Subcutaneous abdominal adipose tissue (tissue), 5 donors: Measurements from ENCODE around the gene UMAD1.
"Not testable (repeated sequence)": the region's sequence is repeated elsewhere in the genome, so short reads cannot be mapped to it uniquely, and the experiment has no call there.

Experiments used
- H3K27ac ChIP-seq: one replicate; pipeline ENCODE4 v1.7.0; 2013; ENCODE audit warnings: low read depth, mild to moderate bottlenecking, inconsistent platforms, low read length, moderate library complexity
- H3K27me3 ChIP-seq, 5 donors: one replicate each; pipeline ENCODE4 v1.7.0; 2013; ENCODE audit warnings: low read length in 5 of 5, inconsistent platforms in 1 of 5; ENCODE audit not compliant: control insufficient read depth in 5 of 5, insufficient read depth in 4 of 5
- H3K36me3 ChIP-seq, 5 donors: one replicate each; pipeline ENCODE4 v1.7.0; 2013; ENCODE audit warnings: low read length in 5 of 5; ENCODE audit not compliant: control insufficient read depth in 5 of 5, insufficient read depth in 5 of 5
- H3K4me1 ChIP-seq, 5 donors: one replicate each; pipeline ENCODE4 v1.7.0; 2013; ENCODE audit warnings: low read length in 5 of 5, mild to moderate bottlenecking in 3 of 5, moderate library complexity in 1 of 5; ENCODE audit not compliant: control insufficient read depth in 5 of 5, insufficient read depth in 5 of 5
- H3K4me3 ChIP-seq, 5 donors: one replicate each; pipeline ENCODE4 v1.7.0; 2013; ENCODE audit warnings: low read length in 5 of 5, low read depth in 1 of 5
- H3K9ac ChIP-seq, 5 donors: one replicate each; pipeline ENCODE4 v1.7.0; 2013; ENCODE audit warnings: low read length in 5 of 5, mild to moderate bottlenecking in 4 of 5, moderate library complexity in 3 of 5
- H3K9me3 ChIP-seq, 5 donors: one replicate each; pipeline ENCODE4 v1.7.0; 2013; ENCODE audit warnings: low read length in 5 of 5; ENCODE audit not compliant: control insufficient read depth in 5 of 5
- donor health status: healthy.
- donor health status: healthy.
- donor health status: healthy.
- donor health status: healthy.
- donor health status: healthy.

The UMAD1 gene

GRCh38 chr7:7670490-7670889 is 29.9 kb downstream of the UMAD1 start:
- Histone ChIP-seq H3K27ac (no peak overlapping the region), H3K9ac (no peak overlapping the region), H3K36me3 (peaks cover 0 to under 1% (median 0%) of the 10 kb centered on the region in 5 donors), H3K4me3 (no peak overlapping the region), H3K9me3 (no peaks in the 10 kb centered on the region), H3K4me1 (peaks cover 0 to 2% (median 0%) of the 10 kb centered on the region in 5 donors), H3K27me3 (no peaks in the 10 kb centered on the region)

GRCh38 chr7:7671361-7671760 is 30.8 kb downstream of the UMAD1 start:
- no peaks in the 10 kb centered on the region for H3K9me3 ChIP-seq
- peaks cover 0 to 5% (median 2%) of the 10 kb centered on the region in 5 donors for H3K36me3 ChIP-seq
- peaks cover 0 to 2% (median 0%) of the 10 kb centered on the region in 5 donors for H3K4me1 ChIP-seq
- H3K27me3 ChIP-seq = no peaks in the 10 kb centered on the region
- H3K4me3 ChIP-seq = no peak overlapping the region
- no peak overlapping the region for H3K27ac ChIP-seq
- no peak overlapping the region for H3K9ac ChIP-seq

GRCh38 chr7:7672545-7673239 is 32.1 kb downstream of the UMAD1 start:
- H3K27ac ChIP-seq = no peak overlapping the region
- peaks cover 0 to 5% (median 2%) of the 10 kb centered on the region in 5 donors for H3K36me3 ChIP-seq
- no peak overlapping the region for H3K4me3 ChIP-seq
- H3K9ac ChIP-seq = no peak overlapping the region
- no peaks in the 10 kb centered on the region for H3K9me3 ChIP-seq
- H3K4me1 ChIP-seq = peaks cover 0 to 2% (median 0%) of the 10 kb centered on the region in 5 donors
- H3K27me3 ChIP-seq = no peaks in the 10 kb centered on the region

GRCh38 chr7:7673240-7673550 is 32.6 kb downstream of the UMAD1 start:
- no peak overlapping the region for H3K27ac ChIP-seq
- H3K9me3 ChIP-seq = peaks cover 0 to 3% (median 0%) of the 10 kb centered on the region in 5 donors
- no peak overlapping the region for H3K4me3 ChIP-seq
- H3K4me1 ChIP-seq = peaks cover 0 to 2% (median 0%) of the 10 kb centered on the region in 5 donors
- H3K27me3 ChIP-seq = no peaks in the 10 kb centered on the region
- H3K9ac ChIP-seq = no peak overlapping the region
- peaks cover 0 to 5% (median 2%) of the 10 kb centered on the region in 5 donors for H3K36me3 ChIP-seq

- Histone ChIP-seq H3K27ac (no peak overlapping the region), H3K9me3 (peaks cover 0 to 3% (median 0%) of the 10 kb centered on the region in 5 donors), H3K4me1 (peaks cover 0 to 2% (median 0%) of the 10 kb centered on the region in 5 donors), H3K36me3 (peaks cover 0 to 5% (median 2%) of the 10 kb centered on the region in 5 donors), H3K9ac (no peak overlapping the region), H3K27me3 (no peaks in the 10 kb centered on the region), H3K4me3 (no peak overlapping the region)
Observed at GRCh38 chr7:7675686-7676085, 35.1 kb downstream of the UMAD1 start.

GRCh38 chr7:7679640-7680039 is 39.1 kb downstream of the UMAD1 start:
- H3K9me3 ChIP-seq, H3K36me3 ChIP-seq, H3K9ac ChIP-seq, H3K27me3 ChIP-seq, H3K4me3 ChIP-seq, H3K27ac ChIP-seq: not testable (repeated sequence)
- H3K4me1 ChIP-seq = peaks cover 0 to 26% (median 22%) of the 10 kb centered on the region in 5 donors

GRCh38 chr7:7681191-7681935 is 40.8 kb downstream of the UMAD1 start:
- Histone ChIP-seq H3K9ac (peak overlapping the region; percentile 5 to 57 (median 36)), H3K4me3 (peak overlapping the region; percentile 19 to 58 (median 43)), H3K9me3 (peaks cover 0 to 3% (median 0%) of the 10 kb centered on the region in 5 donors), H3K36me3 (no peaks in the 10 kb centered on the region), H3K27me3 (no peaks in the 10 kb centered on the region), H3K27ac (peak overlapping the region; percentile 75), H3K4me1 (peaks cover 0 to 26% (median 22%) of the 10 kb centered on the region in 5 donors)

- peak overlapping the region; percentile 75 for H3K27ac ChIP-seq
- H3K4me3 ChIP-seq = no peak overlapping the region
- H3K36me3 ChIP-seq = no peaks in the 10 kb centered on the region
- H3K4me1 ChIP-seq = peaks cover 0 to 31% (median 26%) of the 10 kb centered on the region in 5 donors
- peaks cover 0 to 3% (median 0%) of the 10 kb centered on the region in 5 donors for H3K9me3 ChIP-seq
- no peaks in the 10 kb centered on the region for H3K27me3 ChIP-seq
- H3K9ac ChIP-seq = peak overlapping the region in 4 of 5 donors; percentile 13 to 57 (median 44)
Observed at GRCh38 chr7:7681936-7682329, 41.4 kb downstream of the UMAD1 start.

- H3K4me3 ChIP-seq = no peak overlapping the region
- H3K27ac ChIP-seq = peak overlapping the region; percentile 75
- H3K9me3 ChIP-seq = peaks cover 0 to 2% (median 0%) of the 10 kb centered on the region in 5 donors
- no peaks in the 10 kb centered on the region for H3K27me3 ChIP-seq
- H3K4me1 ChIP-seq = peaks cover 0 to 39% (median 26%) of the 10 kb centered on the region in 5 donors
- H3K9ac ChIP-seq = peak overlapping the region in 4 of 5 donors; percentile 42 to 59 (median 45)
- no peaks in the 10 kb centered on the region for H3K36me3 ChIP-seq
Observed at GRCh38 chr7:7682861-7683260, 42.3 kb downstream of the UMAD1 start.
